ENCODE measurements around the gene CCT7. TPM values are rescaled to one million over a fixed set of nuclear protein-coding genes. Genes with fewer than 3 reads are reported as not detected.

Gene CCT7
- total RNA-seq, 1 donor from 2014 or later, result 338 TPM

- peak; percentile 33 for DNase-seq
Measured at GRCh38 chr2:73268830-73269685, 35.0 kb downstream of the CCT7 start.

- DNase-seq, result no peak
Measured at GRCh38 chr2:73269686-73270465, 35.8 kb downstream of the CCT7 start.

GRCh38 chr2:73272270-73272669 lies 38.2 kb downstream of the CCT7 start:
- no peak for DNase-seq

DNA sequence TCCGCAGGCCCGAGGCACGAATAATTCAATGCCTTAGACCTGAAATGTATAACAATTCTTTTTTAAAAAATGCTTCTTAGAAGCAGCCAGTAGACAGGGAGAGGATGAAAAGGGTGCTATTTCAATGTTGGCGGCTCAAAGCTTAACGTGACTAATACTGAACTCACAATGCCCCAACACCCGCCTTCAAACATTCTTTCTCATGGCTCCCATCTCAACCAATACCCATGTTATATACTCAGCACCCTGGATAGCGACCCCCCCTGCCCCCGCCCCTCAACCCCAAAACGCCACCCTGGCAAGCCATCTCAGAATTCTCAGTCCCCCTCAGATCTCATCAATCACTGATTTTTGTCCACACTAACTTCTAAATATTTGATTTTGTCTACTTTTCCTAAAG lies 45.7 kb downstream of the CCT7 start:
- DNase-seq, result no peak

- DNase-seq, result no peak
Measured at GRCh38 chr2:73281244-73281643, 47.1 kb downstream of the CCT7 start.

GRCh38 chr2:73282924-73283544 lies 48.9 kb downstream of the CCT7 start:
- no peak for DNase-seq

DNA sequence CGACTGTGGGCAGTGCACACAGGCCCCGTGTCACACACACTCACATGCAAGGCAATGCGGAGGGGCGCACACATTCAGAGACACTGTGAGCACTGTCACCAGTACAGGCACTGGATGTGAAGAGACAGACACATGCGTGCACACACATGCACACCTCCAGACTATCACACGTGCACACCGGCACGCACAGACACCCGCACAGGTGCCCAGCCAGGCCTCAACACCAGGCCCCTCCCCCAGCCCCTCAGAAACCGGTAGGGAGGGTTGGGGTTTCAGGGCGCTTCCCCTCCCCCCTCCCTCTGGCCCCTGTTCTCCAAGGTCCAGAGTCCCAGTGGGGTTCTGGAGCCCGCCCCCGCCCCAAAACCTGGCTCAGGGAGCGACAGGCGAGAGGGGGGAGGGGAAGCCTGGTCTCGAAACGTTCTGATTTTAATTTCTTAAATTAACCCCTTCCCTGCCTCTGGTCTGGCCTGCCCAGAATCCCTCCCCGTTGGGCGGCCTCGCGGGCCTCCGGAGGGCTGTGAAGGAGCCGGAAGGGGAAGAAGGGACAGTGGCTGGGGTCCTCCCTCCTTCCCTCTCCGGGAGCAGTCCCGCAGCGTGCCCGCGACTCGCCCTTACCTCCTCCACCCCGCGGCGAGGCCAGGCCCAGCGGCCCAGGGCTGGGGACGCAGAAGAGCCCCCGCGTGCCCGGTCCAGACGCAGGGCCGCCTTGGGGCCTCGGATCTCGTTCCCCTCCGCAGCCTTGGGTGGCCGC lies 49.6 kb downstream of the CCT7 start:
- no peak for DNase-seq

DNA sequence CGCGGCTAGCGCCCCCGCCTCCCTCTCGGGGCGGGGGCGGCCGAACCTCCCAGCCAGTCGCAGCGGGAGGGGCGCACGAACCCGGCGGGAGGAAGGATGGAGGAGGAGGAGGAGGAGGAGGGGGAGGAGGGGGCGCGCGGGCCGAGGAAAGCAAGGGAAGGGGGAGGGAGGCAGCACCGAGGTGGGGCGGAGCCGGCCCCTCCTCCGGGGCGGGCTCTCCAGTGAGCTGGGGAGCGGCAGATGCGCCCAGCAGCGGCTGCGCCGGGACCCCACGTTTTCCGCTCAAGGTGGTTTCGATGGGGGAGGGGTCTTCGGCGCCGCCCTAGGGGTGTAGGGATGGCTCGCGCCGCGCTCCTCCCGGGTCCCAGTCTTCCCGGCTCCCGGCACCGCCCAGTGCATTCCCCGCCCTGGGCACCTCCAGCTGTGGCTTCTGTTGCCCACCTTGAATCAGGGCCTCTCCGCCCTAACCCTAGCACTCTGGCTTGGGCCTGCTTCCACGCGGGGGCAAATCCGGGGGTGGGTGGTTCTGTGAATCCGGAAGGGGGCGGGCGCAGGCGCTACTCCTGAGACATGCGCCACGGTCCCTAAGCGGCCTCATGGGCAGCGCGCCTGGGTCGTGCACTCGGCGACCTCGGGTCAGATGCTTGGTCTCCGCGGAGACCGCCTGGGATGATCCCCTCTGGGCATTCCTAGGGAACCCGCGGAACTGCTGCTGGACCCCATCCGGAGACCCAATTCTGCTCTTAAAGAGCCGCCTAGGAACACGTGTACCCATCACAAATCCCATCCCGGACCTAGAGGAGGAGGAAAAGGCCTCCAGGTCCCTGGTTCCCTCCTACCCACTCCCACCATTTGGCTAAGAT lies 50.4 kb downstream of the CCT7 start, which contains the start of gene FBXO41:
Gene FBXO41, minus strand, starts transcription at position 183 of the 863 bp plus-strand sequence. CDS start 14,848 bp downstream, outside the sequence.
- DNase-seq, result no peak

GRCh38 chr2:73285159-73285739 lies 51.1 kb downstream of the CCT7 start:
- no peak for DNase-seq

DNA sequence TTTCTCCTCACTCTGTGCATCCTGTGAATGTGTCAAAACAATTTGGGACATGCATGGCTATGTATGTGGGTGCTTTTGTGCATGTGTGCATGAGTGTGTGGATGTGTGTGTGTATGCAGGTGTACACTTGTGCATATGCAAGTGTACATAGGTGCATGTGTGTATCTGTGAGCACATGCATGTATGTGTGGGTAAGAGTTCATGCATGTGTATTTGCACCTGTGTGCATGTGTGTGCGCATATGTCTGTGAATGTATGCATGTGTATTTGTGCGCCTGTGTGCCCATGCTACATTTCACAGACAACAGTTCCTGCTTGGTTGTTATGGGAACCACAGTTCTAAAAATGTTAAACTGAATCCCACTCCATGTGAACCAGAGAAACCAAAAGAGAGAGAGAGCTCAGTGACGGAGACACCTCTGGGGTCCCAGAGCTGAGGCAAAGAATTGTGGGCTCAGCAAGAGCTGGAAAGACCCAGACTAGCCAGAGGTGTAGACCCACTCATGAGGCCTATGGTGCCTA lies 52.1 kb downstream of the CCT7 start:
- DNase-seq, result no peak

- DNase-seq, result no peak
Measured at GRCh38 chr2:73289304-73289703, 55.2 kb downstream of the CCT7 start.

GRCh38 chr2:73290049-73290839 lies 56.1 kb downstream of the CCT7 start:
- DNase-seq, result peak; percentile 61

- peak; percentile 66 for DNase-seq
Measured at GRCh38 chr2:73291093-73291460, 57.0 kb downstream of the CCT7 start.

GRCh38 chr2:73291461-73292315 lies 57.6 kb downstream of the CCT7 start:
- DNase-seq, result peak; percentile 16

- no peak for DNase-seq
Measured at GRCh38 chr2:73292316-73292905, 58.3 kb downstream of the CCT7 start.

DNA sequence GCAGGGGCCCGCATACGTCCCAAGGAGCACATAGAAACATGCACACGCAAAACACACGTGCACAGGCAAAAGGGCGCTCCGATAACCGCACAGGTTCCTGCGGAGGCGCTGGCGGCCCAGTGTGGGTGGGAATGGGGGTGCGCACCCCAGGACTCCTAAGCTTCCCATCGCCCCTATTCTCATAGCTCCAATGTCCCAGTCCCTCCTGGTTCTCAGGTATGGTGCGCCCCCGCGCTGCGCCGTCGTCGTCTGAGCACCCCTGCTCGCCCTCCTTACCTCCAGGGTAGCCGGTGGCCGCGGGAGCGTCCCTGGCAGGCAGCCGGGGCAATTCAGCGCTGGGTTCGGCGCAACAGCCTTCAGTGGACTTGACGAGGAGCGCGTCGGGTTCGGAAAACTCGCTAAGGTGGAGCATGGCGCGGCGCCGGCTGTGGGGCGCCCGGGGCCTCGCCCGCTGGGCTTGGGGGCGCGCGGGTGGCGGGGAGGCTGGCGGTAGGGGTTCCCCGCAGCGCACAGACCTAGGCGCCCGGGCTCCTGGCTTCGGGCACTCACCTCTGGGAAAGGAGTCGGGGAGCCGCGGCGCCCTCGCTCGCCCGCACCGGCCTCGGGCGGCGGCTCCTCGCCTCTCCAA lies 58.9 kb downstream of the CCT7 start:
- no peak for DNase-seq

GRCh38 chr2:73293534-73294171 lies 59.5 kb downstream of the CCT7 start, which contains the start of gene EGR4:
Gene EGR4, minus strand, starts transcription at chr2:73293548. Its CDS starts 231 bp downstream, at chr2:73293317.
- peak; percentile 61 for DNase-seq
